ENCODE measurements around the gene RCBTB1.

- TF ChIP-seq, protein P1, sequence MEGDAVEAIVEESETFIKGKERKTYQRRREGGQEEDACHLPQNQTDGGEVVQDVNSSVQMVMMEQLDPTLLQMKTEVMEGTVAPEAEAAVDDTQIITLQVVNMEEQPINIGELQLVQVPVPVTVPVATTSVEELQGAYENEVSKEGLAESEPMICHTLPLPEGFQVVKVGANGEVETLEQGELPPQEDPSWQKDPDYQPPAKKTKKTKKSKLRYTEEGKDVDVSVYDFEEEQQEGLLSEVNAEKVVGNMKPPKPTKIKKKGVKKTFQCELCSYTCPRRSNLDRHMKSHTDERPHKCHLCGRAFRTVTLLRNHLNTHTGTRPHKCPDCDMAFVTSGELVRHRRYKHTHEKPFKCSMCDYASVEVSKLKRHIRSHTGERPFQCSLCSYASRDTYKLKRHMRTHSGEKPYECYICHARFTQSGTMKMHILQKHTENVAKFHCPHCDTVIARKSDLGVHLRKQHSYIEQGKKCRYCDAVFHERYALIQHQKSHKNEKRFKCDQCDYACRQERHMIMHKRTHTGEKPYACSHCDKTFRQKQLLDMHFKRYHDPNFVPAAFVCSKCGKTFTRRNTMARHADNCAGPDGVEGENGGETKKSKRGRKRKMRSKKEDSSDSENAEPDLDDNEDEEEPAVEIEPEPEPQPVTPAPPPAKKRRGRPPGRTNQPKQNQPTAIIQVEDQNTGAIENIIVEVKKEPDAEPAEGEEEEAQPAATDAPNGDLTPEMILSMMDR (IDR thresholded peaks at IDR 0.05; ENCODE audit: poor library complexity, severe bottlenecking): no peak
- TF ChIP-seq EP300 (conservative IDR thresholded peaks at IDR 0.05; ENCODE audit: poor library complexity, severe bottlenecking): no peak
- TF ChIP-seq TAF1 (IDR thresholded peaks at IDR 0.05; ENCODE audit: low read depth): no peak
These were observed 44.6 kb upstream of the RCBTB1 start for GRCh38 chr13:49629947-49630346.

All from neural cell (in vitro differentiated cells).